Activated T-cell treated with anti-CD3 and anti-CD28 coated beads for 48 hours (primary cell): Measurements from ENCODE around the gene CALR3.
"Not testable (repeated sequence)": the region's sequence is repeated elsewhere in the genome, so short reads cannot be mapped to it uniquely, and the experiment has no call there.

Experiments
- DNase-seq: peaks from one replicate; pipeline ENCODE4 v3.0.0-alpha.2; 2020; ENCODE audit warnings: low read depth

The CALR3 gene

GRCh38 chr19:16457195-16457953, 38.6 kb downstream of the CALR3 start:
- no peak for DNase-seq

GRCh38 chr19:16456652-16457194, 39.2 kb downstream of the CALR3 start:
- DNase-seq, result no peak

- DNase-seq, result no peak
These were observed 40.5 kb downstream of the CALR3 start for GRCh38 chr19:16455489-16455888.

DNA sequence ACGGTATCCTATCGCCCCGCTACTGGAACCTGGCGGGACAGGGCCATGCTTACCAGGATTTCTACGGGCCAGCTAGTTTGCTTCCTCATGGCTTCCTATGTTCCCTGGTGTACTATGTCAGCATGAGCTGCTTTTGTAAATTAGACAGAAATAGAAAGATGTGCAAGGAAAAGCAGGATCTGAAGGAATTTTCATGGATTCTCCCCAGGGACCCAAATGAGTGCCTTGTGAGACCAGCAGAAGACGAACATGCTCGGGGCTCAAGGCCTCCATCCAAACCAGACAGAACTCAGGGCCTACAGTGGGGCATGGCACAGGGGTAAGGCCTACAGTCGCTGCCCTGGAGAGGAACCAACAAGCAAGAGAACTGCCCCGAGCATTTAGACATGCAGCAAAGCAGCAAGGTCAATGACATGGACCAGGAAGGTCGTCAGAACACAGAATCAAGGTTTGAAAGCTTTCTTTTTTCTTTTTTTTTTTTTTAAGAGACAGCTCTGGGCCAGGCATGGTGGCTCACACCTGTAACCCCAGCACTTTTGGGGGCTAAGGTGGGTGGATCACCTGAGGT, 41.5 kb downstream of the CALR3 start:
- DNase-seq, result no peak

DNA sequence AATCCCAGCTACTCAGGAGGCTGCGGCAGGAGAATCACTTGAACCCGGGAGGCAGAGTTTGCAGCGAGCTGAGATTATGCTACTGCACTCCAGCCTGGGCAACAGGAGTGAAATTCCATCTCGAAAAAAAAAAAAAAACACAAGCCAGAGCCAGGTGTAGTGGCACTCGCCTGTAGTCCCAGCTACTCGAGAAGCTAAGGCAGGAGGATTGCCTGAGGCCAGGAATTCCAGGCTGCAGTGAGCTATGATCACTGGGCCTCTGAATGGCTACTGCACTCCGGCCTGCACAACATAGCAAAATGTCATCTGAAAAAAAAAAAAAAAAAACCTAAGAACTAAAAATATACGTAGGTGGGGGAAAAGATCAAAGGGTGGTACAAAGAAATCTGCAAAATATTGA, 43.6 kb downstream of the CALR3 start:
- no peak for DNase-seq

- DNase-seq, result no peak
These were observed 46.5 kb downstream of the CALR3 start for GRCh38 chr19:16449330-16449961.

DNA sequence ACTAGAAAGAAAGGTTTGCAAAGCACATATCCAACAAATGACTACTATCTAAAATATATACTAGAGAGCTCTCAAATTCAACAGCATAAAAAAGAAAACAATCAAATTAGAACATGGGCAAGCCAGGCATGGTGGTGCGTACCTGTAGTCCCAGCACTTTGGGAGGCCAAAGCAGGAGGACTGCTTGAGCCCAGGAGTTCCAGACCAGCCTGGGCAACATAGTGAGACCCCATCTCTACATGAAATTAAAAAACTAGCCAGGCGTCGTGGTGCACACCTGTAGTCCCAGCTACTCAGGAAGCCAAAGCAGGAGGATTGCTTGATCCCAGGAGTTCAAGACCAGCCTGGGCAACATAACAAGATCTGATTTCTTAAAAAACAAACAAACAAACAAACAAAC, 47.1 kb downstream of the CALR3 start:
- not testable (repeated sequence) for DNase-seq

DNA sequence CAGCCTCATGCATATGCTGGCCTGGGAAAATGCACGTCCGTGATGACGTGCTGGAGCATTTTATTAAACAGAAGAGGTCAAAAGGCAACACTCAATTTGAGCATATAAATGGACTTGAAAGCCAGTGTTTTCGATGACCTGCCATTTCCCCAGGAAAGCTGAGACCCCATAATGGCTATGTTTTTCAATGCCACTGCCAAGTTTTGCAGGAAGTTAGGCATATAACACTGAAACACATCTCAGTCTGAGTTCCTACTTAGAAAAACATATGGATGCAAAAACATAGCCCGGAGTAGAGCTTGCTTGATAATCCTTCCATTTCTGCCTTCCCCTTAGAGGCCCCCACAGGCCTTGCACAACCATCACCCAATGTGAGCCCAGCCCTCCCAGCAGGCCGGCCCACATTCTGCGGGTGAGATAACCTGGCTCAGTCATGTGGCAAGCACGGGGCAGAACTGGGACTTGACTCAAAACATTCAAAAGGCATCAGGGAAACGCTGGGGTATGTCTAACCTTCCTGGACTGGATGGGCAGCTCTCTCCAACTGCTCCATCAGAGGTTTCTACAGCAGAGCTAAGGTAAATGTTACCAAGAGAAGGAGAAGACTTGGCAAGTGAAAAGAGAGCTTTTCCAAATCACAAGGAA, 49.1 kb downstream of the CALR3 start:
- peak; percentile 30 for DNase-seq

- DNase-seq, result no peak
These were observed 49.8 kb downstream of the CALR3 start for GRCh38 chr19:16446108-16446723.

- no peak for DNase-seq
These were observed 50.5 kb downstream of the CALR3 start for GRCh38 chr19:16445238-16446107.

GRCh38 chr19:16444269-16444600, 51.7 kb downstream of the CALR3 start:
- no peak for DNase-seq

GRCh38 chr19:16442386-16443276, 53.3 kb downstream of the CALR3 start:
- no peak for DNase-seq

DNA sequence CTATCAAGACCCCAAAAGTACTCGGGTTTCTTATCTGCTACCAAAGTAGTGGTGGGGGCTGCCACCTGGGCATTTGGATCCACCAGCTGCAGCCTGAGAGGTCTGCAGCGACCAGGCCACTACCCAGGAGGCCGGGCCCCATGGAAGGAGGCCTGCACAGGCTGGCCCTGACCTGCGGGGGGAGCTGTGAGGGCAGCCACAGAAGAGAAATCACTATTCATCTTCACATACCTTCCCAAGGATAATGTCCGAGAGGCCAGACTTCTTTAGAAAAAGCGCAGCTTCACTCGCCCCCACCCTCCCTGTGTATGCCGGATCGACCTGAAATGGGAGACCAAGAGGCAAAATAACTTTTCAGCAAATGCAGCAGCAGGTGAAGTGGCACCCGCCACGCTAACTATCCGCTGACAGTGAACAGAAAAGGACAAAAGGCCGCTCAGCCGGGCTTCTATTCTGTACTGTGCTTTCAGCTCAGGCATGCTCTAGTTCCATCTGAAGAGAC, 54.3 kb downstream of the CALR3 start:
- DNase-seq, result peak; percentile 21

DNA sequence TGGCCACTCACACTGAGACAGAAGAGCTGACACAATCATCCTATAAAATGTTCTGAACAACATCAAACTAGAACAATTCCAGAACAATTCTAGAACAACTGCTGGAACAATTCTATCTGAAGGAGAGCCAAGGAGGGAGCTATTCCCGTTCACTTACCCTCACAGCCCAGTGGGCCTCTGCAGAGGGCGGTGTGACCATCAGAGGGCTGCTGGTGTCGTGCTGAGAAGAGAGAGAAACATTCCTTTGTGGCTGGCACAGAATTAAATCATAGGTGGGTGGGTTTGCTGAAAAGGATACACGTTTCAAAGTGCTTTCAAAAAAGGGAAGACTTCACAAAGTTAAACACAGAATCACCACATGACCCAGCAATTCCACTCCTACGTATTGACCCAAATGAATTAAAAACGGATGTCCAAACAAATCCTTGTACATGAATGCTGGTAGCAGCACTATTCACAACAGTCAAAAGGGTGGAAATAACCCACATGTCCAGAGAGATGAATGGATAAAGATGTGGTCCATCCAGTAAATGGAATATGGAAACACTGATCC, 59.1 kb downstream of the CALR3 start:
- DNase-seq, result no peak

GRCh38 chr19:16435999-16436650, 59.8 kb downstream of the CALR3 start:
- DNase-seq, result no peak

DNA sequence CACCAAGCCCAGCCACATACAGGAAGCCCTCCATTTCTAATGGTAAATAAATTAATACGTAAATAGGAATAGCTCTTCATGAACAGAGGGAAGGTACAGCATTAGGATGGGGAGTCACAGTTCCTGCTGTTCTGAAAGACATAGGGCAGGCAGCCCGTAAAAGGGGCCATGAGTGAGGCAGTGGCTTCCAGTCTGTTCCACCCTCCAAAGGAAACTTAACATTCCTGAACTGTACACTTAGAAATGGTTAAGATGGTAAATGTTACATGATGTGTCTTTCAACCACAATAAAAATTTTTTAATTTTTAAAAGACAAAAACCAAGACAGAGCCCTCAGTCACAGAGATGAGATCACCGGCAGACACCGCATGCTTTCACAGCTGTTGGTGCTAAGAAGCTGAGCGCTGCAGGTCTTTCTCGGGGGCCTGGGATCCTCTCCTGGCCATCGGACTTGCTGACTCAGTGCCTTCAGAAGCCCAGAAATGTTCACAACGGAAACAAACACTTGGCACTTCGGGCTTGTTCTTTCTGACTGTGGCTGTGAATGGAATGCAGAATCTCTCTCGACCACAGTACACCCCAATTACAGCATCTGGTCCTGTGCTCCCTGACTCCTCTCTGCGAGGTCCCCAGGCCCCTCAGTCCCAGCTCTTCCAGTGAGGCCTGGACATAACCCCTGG, 60.6 kb downstream of the CALR3 start:
- DNase-seq, result no peak

DNA sequence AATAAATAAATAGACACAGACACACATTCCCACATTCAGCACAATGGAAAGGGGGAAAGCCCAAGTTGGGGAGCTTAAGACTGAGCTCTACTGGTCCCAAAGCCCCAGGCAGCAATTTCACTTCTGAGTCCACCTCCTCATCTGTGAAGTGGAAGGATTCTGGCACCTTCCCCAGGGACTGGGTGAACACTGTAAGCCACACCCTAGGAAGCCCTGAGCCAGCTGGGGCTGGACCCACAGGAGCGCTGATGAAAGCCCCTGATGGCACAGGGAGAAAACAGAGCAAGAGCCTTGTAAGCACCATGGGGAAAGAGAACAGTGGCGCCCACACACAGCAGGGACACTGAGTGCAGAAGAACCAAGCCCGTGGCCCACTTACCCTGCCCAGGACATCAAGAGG, 62.0 kb downstream of the CALR3 start:
- no peak for DNase-seq

DNA sequence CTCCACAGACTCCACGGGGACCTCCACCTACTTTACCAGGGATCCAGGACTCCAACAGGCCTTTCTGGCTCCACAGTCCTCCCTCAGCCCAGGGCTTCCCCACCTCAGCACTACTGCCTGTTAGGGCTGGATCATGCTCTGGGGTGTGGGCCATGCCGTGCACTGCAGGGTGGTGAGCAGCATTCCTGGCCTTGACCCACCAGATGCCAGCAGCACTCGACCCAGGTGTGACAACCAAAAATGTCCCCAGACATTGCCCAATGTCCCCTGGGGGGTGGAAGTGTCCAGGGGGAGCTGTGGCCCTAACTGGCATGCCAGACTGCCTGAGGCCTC, 66.2 kb downstream of the CALR3 start:
- no peak for DNase-seq
